ENCODE measurements around the gene SMARCA1. TPM values are rescaled to one million over a fixed set of nuclear protein-coding genes. Genes with fewer than 3 reads are reported as not detected.

SMARCA1 gene
- total RNA-seq, 2 experiments from 2014 or later = not detected

DNA sequence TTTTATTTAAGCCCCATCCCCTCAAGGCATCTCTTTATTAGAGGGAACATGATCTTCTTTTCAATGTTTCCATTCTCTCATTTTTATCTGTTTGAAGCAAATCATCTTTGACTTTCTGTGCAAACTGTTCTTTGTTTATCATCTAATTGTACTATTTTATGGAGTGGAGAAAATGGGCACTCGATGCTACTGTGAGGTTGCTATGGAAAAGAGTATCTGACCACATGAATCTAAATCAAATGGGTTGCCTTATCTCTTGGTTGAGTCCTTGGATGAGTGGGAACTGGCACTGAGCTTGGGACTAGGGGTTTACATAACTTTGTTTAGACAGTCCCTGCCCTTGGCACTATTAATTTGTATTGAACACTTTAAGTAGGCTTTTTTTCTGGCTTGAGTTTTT lies 25.8 kb upstream of the SMARCA1 start:
- ATAC-seq = no peak
- H3K4me1 Mint-ChIP-seq (ENCODE audit: low read depth) = no peaks in the 10 kb centered on the region
- no peaks in the 10 kb centered on the region for H3K9me3 Mint-ChIP-seq (ENCODE audit: insufficient read depth)
- H3K4me3 Mint-ChIP-seq = no peak overlapping the region
- H3K36me3 Mint-ChIP-seq (ENCODE audit: low read depth) = no peaks in the 10 kb centered on the region
- no peak overlapping the region for H3K27ac Mint-ChIP-seq
- no peak for DNase-seq
- CTCF ChIA-PET = no interaction called here
- POLR2A ChIA-PET = no interaction called here
- no peaks in the 10 kb centered on the region for H3K27me3 Mint-ChIP-seq (ENCODE audit: low read depth)

DNA sequence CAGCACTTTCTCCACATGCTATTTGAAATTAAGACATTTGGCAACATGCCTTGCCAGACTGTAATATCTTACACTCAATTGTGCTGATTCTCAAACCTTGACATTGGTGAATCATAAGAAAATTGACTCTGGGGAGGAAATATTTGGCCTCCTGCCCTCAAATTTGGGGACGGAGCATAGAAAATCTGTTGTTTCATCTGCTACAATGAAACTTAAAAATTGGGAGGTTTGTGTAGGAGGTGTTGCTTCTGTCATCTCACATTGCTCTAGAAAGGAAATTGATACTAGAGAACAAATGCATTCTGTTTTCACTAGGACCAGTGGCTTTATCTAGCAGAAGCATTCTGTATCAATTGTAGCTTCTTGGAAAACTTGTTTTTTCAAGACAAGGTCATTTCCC lies 22.1 kb upstream of the SMARCA1 start:
- Mint-ChIP-seq H3K9me3 (ENCODE audit: insufficient read depth) (no peaks in the 10 kb centered on the region), H3K4me3 (no peak overlapping the region), H3K4me1 (ENCODE audit: low read depth) (peaks cover 2% of the 10 kb centered on the region), H3K27ac (no peak overlapping the region), H3K27me3 (ENCODE audit: low read depth) (peaks cover 3% of the 10 kb centered on the region), H3K36me3 (ENCODE audit: low read depth) (no peaks in the 10 kb centered on the region)
- no peak for DNase-seq
- CTCF ChIA-PET = no interaction called here
- POLR2A ChIA-PET = no interaction called here
- no peak for ATAC-seq

DNA sequence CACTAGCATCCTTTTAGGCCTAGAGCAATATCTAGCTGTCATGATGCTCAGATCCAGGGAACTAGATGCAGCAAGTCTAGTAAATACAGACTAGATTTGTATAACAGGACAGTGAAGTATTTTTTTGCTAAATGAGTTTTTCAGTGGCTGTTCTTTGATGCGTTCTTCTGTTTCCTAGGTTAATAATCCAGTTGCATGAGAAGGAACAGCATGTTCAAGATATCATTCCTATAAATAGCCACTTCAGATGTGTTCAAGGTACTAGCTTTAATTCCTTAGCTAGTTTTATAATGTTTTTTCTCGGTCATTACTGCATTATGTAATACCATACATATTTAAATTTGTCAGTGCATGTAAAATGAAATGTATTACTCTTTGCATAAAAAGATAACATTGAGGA lies 21.5 kb upstream of the SMARCA1 start:
- Mint-ChIP-seq H3K27me3 (ENCODE audit: low read depth) (peaks cover 3% of the 10 kb centered on the region), H3K4me1 (ENCODE audit: low read depth) (peaks cover 2% of the 10 kb centered on the region), H3K36me3 (ENCODE audit: low read depth) (no peaks in the 10 kb centered on the region), H3K9me3 (ENCODE audit: insufficient read depth) (no peaks in the 10 kb centered on the region), H3K4me3 (no peak overlapping the region), H3K27ac (no peak overlapping the region)
- DNase-seq (no peak), ATAC-seq (no peak)
- CTCF ChIA-PET = no interaction called here
- POLR2A ChIA-PET = no interaction called here

- peaks cover 13% of the 10 kb centered on the region for H3K27me3 Mint-ChIP-seq (ENCODE audit: low read depth)
- peak overlapping the region; percentile 46 for H3K4me3 Mint-ChIP-seq
- CTCF ChIA-PET = no interaction called here
- ATAC-seq (peak; percentile 36), DNase-seq (no peak)
- peaks cover 2% of the 10 kb centered on the region for H3K4me1 Mint-ChIP-seq (ENCODE audit: low read depth)
- H3K36me3 Mint-ChIP-seq (ENCODE audit: low read depth) = no peaks in the 10 kb centered on the region
- H3K27ac Mint-ChIP-seq = no peak overlapping the region
- POLR2A ChIA-PET = no interaction called here
- no peaks in the 10 kb centered on the region for H3K9me3 Mint-ChIP-seq (ENCODE audit: insufficient read depth)
Observed at GRCh38 chrX:129540722-129541184, 17.5 kb upstream of the SMARCA1 start.

DNA sequence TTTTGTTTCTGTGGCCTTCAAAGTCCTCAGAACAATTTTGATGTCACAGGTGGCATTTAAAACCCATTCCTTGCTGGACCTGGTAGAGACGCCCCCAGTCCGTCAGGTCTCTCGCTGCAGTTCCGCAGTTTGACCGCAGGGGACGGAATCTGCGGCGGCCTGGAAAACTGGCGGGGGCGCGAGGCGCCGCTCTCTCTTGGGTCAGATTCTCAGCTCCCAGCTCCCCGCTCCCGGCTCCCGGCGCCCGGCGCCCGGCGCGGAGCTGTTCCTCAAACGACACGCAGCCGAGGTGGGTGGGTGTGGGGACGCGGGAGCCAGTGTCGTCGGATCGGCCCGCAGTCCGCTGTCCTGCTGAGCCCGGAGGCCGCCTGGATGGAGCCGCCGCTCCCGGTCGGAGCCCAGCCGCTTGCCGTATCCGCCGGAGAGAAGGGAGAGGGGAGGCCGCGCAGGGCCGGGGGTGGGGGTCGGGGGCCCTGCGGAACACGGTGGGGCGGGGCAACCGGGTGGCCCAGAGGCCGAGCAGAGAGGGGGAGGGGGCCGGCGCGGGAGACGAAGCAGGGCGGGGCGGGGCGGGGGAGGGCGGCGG lies 16.9 kb upstream of the SMARCA1 start, which contains the start of gene OCRL:
Gene OCRL, plus strand, starts transcription at position 192 of the 586 bp plus-strand sequence. Its CDS starts 181 bp downstream, at position 373.
- H3K27me3 Mint-ChIP-seq (ENCODE audit: low read depth) = peaks cover 13% of the 10 kb centered on the region
- H3K4me1 Mint-ChIP-seq (ENCODE audit: low read depth) = peaks cover 2% of the 10 kb centered on the region
- no peak within 1 kb of the TSS for H3K27ac Mint-ChIP-seq
- H3K36me3 Mint-ChIP-seq (ENCODE audit: low read depth) = no peaks in the 10 kb centered on the region
- ATAC-seq = peak; percentile 76
- no peaks in the 10 kb centered on the region for H3K9me3 Mint-ChIP-seq (ENCODE audit: insufficient read depth)
- ChIA-PET POLR2A (no interaction called here), CTCF (no interaction called here)
- H3K4me3 Mint-ChIP-seq = peak within 1 kb of the TSS; percentile 70
- DNase-seq = peak; percentile 49

- no peak for ATAC-seq
- Mint-ChIP-seq H3K36me3 (ENCODE audit: low read depth) (no peaks in the 10 kb centered on the region), H3K9me3 (ENCODE audit: insufficient read depth) (no peaks in the 10 kb centered on the region), H3K4me1 (ENCODE audit: low read depth) (no peaks in the 10 kb centered on the region), H3K27ac (no peak overlapping the region), H3K4me3 (no peak overlapping the region), H3K27me3 (ENCODE audit: low read depth) (peaks cover 10% of the 10 kb centered on the region)
- CTCF ChIA-PET = no interaction called here
- POLR2A ChIA-PET = no interaction called here
- no peak for DNase-seq
Observed at GRCh38 chrX:129534816-129535578, 11.7 kb upstream of the SMARCA1 start.

DNA sequence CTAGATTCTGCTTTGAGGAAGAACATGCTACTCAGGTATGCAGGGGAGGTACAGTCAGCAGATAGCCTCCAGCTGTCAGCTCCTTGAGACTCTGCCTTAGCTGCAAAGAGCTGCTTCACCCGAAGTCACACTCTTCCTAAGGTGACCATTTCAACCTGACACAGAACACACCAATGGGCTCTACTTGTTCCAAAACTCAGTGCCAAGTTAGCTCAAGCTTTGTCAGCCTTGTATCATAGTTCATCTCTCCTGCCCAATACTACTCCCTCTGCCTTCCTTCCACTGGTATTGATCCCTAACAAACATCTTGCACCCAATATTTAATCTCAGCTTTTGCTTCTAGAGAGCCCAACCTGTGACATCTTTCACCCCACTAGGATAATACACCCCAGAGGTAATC lies 7.8 kb upstream of the SMARCA1 start:
- Mint-ChIP-seq H3K4me1 (ENCODE audit: low read depth) (no peaks in the 10 kb centered on the region), H3K4me3 (no peak overlapping the region), H3K27me3 (ENCODE audit: low read depth) (no peaks in the 10 kb centered on the region), H3K36me3 (ENCODE audit: low read depth) (no peaks in the 10 kb centered on the region), H3K27ac (no peak overlapping the region), H3K9me3 (ENCODE audit: insufficient read depth) (no peaks in the 10 kb centered on the region)
- ChIA-PET CTCF (no interaction called here), POLR2A (no interaction called here)
- DNase-seq (no peak), ATAC-seq (no peak)

DNA sequence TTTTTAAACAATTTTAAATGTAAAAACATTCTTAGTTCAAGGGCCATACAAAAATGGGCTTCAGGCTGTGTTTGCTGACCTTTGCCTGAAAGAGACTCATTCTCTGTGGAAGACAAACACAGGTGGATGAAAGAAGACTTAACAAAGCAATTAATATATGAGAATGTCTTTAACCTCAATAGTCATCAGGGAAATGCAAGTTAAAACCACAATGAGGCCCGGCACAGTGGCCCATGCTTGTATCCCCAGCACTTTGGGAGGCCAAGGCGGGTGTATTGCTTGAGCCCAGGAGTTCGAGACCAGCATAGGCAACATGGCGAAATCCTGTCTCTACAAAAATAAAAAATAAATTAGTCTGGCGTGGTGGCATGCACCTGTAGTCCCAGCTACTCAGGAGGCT lies 7.1 kb upstream of the SMARCA1 start:
- Mint-ChIP-seq H3K27ac (no peak overlapping the region), H3K4me1 (ENCODE audit: low read depth) (no peaks in the 10 kb centered on the region), H3K27me3 (ENCODE audit: low read depth) (no peaks in the 10 kb centered on the region), H3K36me3 (ENCODE audit: low read depth) (no peaks in the 10 kb centered on the region), H3K9me3 (ENCODE audit: insufficient read depth) (no peaks in the 10 kb centered on the region), H3K4me3 (no peak overlapping the region)
- CTCF ChIA-PET = no interaction called here
- POLR2A ChIA-PET = no interaction called here
- ATAC-seq (no peak), DNase-seq (no peak)

DNA sequence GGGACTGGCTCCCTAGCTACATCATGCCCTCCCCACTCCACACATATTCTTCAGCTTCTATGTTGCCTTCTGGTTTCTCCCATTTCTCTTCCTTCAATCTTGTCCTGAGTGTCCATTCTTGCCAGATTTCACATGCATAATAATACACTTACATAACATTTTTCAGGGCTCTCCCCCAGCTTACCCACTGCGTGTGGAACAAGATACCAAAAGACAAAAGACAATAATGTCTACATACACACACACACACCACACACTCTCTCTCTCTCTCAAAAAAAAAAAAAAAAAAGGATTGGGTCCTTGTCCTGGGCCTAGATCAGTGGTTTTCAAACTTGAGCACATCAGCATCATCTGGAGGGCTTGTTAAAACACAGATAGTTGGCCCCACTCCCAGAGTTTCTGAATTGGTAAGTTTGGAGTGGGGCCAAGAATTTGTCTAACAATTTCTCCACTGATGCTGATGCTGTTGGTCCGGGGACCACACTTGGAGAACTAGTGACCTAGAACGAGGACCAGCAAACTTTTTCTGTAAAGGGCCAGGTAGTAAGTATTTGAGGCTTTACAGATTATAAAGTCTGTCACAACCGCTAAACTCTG lies 6.5 kb upstream of the SMARCA1 start:
- H3K27me3 Mint-ChIP-seq (ENCODE audit: low read depth) = no peaks in the 10 kb centered on the region
- CTCF ChIA-PET = no interaction called here
- H3K27ac Mint-ChIP-seq = no peak overlapping the region
- H3K36me3 Mint-ChIP-seq (ENCODE audit: low read depth) = no peaks in the 10 kb centered on the region
- POLR2A ChIA-PET = no interaction called here
- no peak for ATAC-seq
- H3K4me3 Mint-ChIP-seq = no peak overlapping the region
- DNase-seq = no peak
- H3K4me1 Mint-ChIP-seq (ENCODE audit: low read depth) = no peaks in the 10 kb centered on the region
- no peaks in the 10 kb centered on the region for H3K9me3 Mint-ChIP-seq (ENCODE audit: insufficient read depth)

- no peak for DNase-seq
- no peak overlapping the region for H3K27ac Mint-ChIP-seq
- no peak overlapping the region for H3K4me3 Mint-ChIP-seq
- H3K4me1 Mint-ChIP-seq (ENCODE audit: low read depth) = peaks cover 6% of the 10 kb centered on the region
- H3K36me3 Mint-ChIP-seq (ENCODE audit: low read depth) = no peaks in the 10 kb centered on the region
- ChIA-PET POLR2A (no interaction called here), CTCF (no interaction called here)
- H3K9me3 Mint-ChIP-seq (ENCODE audit: insufficient read depth) = no peaks in the 10 kb centered on the region
- ATAC-seq = no peak
- peaks cover 16% of the 10 kb centered on the region for H3K27me3 Mint-ChIP-seq (ENCODE audit: low read depth)
Observed at GRCh38 chrX:129525896-129526295, 2.6 kb upstream of the SMARCA1 start.

DNA sequence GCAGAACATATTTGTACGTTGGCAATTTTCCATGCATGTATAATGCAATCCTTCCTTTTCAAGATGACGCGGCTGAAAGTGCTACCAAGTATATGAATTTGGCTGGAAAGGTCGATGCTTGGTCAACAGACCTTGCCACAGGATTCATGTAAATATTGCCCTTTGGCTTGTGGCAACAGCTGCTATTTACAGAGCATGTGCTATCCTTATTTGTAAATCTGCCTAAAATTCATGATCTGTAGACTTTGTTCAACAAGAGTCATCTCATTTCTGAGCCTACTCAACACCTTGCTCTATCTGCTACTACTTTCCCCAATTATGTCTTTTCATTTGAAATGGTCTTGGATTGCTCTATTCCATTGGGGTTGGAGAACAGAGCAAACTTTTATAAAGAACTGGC lies 1.9 kb upstream of the SMARCA1 start:
- Mint-ChIP-seq H3K4me3 (no peak overlapping the region), H3K4me1 (ENCODE audit: low read depth) (peaks cover 6% of the 10 kb centered on the region), H3K9me3 (ENCODE audit: insufficient read depth) (no peaks in the 10 kb centered on the region), H3K36me3 (ENCODE audit: low read depth) (no peaks in the 10 kb centered on the region), H3K27ac (no peak overlapping the region), H3K27me3 (ENCODE audit: low read depth) (peaks cover 18% of the 10 kb centered on the region)
- CTCF ChIA-PET = no interaction called here
- DNase-seq = no peak
- ATAC-seq = no peak
- POLR2A ChIA-PET = no interaction called here

DNA sequence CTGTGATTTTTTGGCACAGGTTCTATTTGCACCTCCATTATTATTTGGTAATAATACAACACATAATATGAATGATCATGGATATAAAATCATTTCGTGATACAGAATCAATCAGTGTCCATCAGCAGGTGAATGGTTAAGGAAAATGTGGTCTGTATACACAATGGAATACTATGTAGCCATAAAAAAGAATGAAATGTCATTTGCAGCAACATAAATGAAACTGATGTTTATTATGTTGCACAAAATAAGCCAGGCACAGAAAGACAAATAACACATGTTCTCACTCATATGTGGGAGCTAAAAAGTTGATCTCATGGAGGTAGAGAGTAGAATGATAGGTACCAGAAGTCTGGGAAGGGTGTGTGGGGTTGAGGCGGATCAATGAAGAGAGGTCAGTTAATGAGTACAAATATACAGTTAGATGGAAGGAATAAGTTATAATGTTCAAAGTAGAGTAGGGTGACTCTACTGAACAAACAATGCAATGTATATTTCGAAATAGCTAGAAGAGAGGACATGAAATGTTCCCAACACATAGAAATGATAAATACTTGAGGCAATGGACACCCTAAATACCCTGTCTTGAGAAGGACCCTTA lies 1.1 kb upstream of the SMARCA1 start:
- Mint-ChIP-seq H3K4me1 (ENCODE audit: low read depth) (peaks cover 6% of the 10 kb centered on the region), H3K4me3 (no peak overlapping the region), H3K9me3 (ENCODE audit: insufficient read depth) (no peaks in the 10 kb centered on the region), H3K27me3 (ENCODE audit: low read depth) (peaks cover 19% of the 10 kb centered on the region), H3K27ac (no peak overlapping the region), H3K36me3 (ENCODE audit: low read depth) (no peaks in the 10 kb centered on the region)
- ATAC-seq (no peak), DNase-seq (no peak)
- ChIA-PET CTCF (no interaction called here), POLR2A (no interaction called here)

All from activated CD8-positive, alpha-beta T cell treated with anti-CD3 and anti-CD28 coated beads, Interleukin-2, amount 10 ng/mL, durations not matched to agents 7 days and 5 days (primary cell).